Fibroblast of skin of abdomen (primary cell): ENCODE results near the gene ITGBL1.

Experiments
- DNase-seq: peaks from one replicate; pipeline ENCODE4 v3.0.0-alpha.2; 2013

Gene ITGBL1

DNA sequence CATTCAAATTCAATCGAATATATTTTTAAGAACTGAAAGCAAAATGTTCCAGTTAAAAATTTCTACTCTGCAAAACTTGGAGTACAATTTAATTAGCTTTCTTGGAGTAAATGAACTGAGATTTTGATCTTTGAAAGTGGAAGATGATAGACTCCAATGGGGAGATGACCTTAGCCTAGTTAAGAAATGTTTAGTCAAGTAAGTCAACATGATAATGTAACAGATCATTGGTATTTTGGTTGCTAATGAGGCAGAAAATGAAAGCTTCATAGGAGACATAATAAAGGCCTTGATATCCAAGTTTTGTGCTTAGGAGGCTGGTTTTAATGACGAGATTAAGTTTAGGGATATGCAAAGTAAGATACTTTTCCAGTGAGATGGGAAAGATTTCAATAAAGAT lies 181.7 kb downstream of the ITGBL1 start:
- no peak for DNase-seq

- peak; percentile 46 for DNase-seq
These were observed 187.2 kb downstream of the ITGBL1 start for GRCh38 chr13:101639711-101640110.

DNA sequence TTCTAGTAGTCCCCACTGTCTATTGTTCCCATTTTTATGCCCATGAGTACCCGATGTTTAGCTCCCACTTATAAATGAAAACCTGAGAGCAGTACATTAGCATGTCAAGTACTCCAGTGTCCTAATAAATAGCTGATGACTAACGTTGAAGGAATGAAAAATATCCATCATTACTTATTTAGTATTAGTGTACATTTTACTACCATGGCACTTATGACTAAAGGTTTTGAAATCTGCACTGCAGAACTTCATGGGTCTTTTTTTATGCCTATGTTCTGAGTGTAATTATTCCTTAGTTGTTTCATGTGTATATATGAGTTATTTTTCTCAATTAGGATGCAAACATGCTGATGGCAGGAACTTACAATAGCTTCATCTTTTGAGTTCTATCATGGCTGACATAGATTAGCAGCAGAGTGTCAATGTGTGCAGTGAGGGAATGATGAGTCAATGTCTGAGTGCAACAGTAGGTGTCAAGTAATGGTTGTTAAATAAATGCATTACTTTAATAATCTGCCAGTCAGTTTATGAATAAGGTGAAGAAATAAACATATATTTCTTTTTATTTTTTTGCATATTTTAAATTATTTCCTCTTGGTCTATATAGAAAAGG lies 188.4 kb downstream of the ITGBL1 start:
- peak; percentile 89 for DNase-seq

GRCh38 chr13:101645871-101646270 lies 193.4 kb downstream of the ITGBL1 start:
- DNase-seq, result no peak

DNA sequence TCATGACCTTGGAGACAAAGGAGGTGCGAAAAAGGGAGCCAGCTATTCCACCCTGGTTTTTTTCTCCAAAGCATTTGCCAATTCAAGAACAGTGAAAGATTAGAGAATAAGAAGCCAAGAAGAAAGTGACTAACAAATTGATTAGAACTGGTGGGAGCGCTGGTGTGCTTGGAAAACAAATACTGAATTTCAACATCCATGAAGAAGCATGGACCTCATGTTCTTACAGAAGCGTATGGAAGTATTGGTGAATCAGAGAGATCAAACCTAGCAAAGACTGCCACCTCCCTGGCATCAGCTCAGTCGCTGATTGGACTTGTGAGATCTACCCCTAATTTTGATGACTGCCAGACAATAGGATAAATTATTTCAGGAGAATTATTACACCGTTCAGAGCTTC lies 195.3 kb downstream of the ITGBL1 start:
- DNase-seq, result no peak

- no peak for DNase-seq
These were observed 196.5 kb downstream of the ITGBL1 start for GRCh38 chr13:101648766-101649487.

- peak; percentile 74 for DNase-seq
These were observed 197.1 kb downstream of the ITGBL1 start for GRCh38 chr13:101649488-101650126.

GRCh38 chr13:101654883-101655282 lies 202.4 kb downstream of the ITGBL1 start:
- peak; percentile 65 for DNase-seq

DNA sequence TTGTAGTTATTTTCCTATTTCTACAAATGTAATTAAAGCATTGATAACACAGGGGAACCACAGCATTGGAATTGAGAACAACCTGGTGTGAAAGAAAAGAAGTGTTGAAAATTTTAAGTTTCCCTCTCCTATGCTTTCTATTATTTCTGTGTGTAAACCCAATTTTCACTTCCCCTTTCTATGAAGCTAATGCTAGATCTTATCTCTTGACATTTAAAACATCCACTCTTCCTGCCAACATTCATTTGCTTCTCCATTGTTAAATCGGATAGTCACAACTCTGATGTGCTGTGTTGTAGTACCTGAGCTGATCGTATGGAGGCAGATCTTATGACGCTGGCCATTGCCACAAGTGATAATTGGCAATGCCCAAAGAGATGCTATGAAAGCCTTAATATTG lies 203.0 kb downstream of the ITGBL1 start:
- no peak for DNase-seq

- DNase-seq, result no peak
These were observed 208.2 kb downstream of the ITGBL1 start for GRCh38 chr13:101660711-101661110.

- peak; percentile 12 for DNase-seq
These were observed 209.4 kb downstream of the ITGBL1 start for GRCh38 chr13:101661839-101662238.

GRCh38 chr13:101673360-101674105 lies 221.1 kb downstream of the ITGBL1 start:
- no peak for DNase-seq

DNA sequence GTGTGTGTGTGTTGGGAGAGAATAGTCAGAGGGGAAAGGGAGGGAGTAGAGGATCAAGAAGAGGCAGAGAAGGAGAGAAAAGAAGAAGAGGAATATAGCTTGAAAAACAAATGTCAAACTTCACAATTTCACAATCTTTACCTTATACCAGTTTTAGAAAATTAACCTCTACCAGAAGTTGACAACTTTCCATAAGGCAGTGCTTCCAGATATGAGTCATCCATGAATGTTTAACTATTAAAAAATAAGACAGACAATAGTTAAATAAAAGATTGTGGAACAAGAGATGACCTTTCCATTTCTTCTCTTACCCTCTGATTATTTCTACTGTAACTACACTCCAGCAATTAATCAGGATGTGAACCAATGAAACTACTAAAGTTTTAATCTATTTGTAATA lies 229.4 kb downstream of the ITGBL1 start:
- no peak for DNase-seq

DNA sequence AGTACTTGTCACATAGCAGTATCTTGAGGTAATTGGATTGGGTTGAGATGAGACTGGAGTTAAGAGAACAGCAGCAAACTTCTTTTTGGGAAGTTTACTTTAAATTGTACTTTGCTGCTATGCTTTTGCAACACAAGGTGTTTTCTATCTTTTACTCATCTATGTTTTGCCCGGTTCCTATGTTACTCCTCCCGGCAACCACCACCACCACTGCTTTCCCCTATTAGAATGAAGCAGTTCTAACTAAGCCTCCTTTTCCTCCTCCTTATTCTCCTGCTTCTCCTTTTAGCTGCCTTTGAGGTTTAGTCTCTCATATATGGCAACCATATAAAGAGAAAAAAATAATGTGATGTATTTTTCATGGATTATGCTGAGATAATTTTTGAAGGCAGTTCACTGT lies 233.5 kb downstream of the ITGBL1 start:
- DNase-seq, result no peak

DNA sequence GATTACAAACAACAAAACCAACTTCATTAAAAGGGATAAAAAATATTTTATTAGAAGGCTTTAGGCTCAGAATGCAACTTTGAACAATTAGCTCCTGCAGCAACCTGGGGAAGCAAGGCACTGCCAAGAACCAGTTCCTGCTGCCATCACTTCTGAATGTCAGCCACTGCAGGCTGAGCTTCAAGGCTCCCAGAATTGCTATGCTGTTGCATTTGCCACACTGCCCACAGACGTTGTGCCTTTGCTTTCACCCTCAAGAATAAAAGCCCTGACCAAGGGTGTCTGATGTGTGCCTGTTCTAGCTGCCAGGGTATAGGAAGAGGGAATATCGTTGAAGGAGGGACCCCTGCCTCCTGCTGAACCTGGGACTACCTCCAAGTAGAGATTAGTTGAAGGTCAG lies 238.4 kb downstream of the ITGBL1 start:
- DNase-seq, result no peak

DNA sequence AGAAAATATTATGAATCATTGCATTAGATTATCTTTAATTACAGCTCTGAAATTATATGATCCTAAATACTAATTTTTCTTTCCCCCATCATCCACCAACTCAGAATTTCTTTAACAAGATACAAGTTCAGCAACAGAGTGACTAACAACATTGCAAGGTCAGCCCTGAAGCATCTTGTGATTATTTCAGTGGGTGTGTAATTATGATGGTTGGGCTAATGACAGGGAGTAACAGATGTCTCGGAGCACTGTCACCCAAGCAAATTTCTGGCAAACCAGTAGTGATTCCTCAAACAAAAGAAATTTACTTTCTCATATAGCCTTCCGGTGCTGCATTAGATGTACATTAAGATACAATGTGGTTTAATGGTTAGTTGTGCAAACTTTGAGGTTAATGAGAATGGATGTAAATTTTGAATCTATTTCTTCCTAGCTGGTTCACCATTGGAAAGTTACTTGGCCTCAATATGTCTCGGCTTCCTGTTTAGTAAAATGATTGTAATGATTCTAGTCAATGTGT lies 238.9 kb downstream of the ITGBL1 start:
- DNase-seq, result peak; percentile 52

GRCh38 chr13:101695870-101696516 lies 243.5 kb downstream of the ITGBL1 start:
- DNase-seq, result peak; percentile 46

DNA sequence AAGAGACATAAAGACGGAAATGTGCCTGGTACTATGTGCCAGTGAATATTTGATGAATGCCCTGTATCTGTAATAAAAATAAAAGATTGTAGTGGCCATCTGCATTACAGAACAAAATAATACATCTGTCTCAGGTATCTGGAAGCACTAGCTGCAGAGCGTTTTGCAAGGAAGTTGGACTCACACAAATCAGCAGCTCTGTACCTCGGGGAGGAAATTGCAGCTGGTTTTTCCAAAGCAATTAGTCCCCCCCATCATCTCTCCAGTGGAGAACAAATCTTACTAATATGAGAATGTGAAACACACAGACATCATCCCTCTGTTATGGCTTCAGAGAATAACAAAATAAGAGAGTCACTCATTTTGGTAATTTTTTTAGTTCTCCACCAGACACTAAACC lies 245.3 kb downstream of the ITGBL1 start:
- DNase-seq, result no peak

DNA sequence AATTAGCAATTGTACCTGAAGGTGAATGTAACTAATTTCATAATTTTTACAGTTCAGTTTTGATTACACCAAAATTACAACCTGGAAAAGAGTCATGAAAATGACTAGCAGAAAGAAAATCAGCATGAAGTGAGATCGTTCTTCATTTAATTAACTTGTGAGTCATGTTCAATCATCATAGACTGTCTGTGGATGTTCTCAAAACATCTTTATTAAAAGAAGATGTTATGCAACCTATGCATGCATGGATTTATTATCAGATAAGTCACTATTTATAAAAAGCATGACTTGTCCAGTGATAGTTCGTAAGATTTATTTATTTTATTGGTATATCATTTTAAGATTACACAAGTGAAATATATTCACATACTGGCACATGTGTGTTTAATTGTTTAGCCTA lies 245.9 kb downstream of the ITGBL1 start:
- DNase-seq, result peak; percentile 59

GRCh38 chr13:101700598-101700997 lies 248.1 kb downstream of the ITGBL1 start:
- DNase-seq, result no peak

DNA sequence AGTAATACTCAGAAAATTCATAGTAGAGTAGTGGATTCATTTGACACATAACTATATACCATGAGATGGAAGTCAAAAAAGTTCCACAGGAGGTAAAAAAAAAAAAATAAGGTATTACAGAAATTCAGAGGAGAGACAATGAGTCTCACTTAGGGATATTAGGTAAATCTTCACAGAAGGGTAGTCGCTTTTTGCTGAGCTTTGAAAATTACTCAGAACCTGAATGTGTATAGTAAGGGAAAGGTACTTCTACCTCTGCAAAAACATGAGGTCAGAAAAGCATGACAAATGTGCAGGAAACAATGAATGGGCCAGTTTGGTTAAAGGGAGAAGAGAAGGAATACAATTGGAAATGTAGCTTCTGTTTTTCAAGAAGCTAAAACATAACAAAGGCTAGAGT lies 250.6 kb downstream of the ITGBL1 start:
- DNase-seq, result no peak

GRCh38 chr13:101703838-101704237 lies 251.4 kb downstream of the ITGBL1 start:
- DNase-seq, result no peak

DNA sequence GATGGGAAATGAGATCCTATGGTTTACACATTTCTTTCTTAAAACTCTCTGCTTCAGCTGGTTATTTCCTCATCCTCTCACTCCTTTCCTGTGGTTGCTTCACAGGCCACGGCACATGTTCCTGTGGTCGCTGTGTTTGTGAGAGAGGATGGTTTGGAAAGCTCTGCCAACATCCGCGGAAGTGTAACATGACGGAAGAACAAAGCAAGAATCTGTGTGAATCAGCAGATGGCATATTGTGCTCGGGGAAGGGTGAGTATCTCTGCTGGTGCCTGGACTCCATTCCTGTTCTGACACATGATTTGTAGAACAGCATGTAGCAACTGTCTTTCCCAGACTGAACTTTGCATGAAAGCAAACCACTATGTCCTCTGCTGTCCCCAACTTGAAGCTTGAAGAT lies 254.2 kb downstream of the ITGBL1 start:
- peak; percentile 93 for DNase-seq
